NCI-H510A (cell line): ENCODE measurements around the gene BNC2.
"Not testable (repeated sequence)": the region's sequence is repeated elsewhere in the genome, so short reads cannot be mapped to it uniquely, and the experiment has no call there.

ENCODE experiments used
- DNase-seq: peaks from one replicate; lab custom pipeline; 2025; lab: John Stamatoyannopoulos, UW

The BNC2 gene

GRCh38 chr9:16542290-16542689 is 328.2 kb downstream of the BNC2 start:
- DNase-seq: no peak

GRCh38 chr9:16540743-16541613 is 329.5 kb downstream of the BNC2 start:
- DNase-seq: no peak

GRCh38 chr9:16539626-16540025 is 330.8 kb downstream of the BNC2 start:
- DNase-seq: not testable (repeated sequence)

- DNase-seq: no peak
Measured at GRCh38 chr9:16535555-16535954, 334.9 kb downstream of the BNC2 start.

- no peak for DNase-seq
Measured at GRCh38 chr9:16532681-16533450, 337.6 kb downstream of the BNC2 start.

- DNase-seq: no peak
Measured at GRCh38 chr9:16532272-16532671, 338.2 kb downstream of the BNC2 start.

GRCh38 chr9:16530669-16531642 is 339.5 kb downstream of the BNC2 start:
- DNase-seq: no peak

- no peak for DNase-seq
Measured at GRCh38 chr9:16527573-16527972, 342.9 kb downstream of the BNC2 start.

GRCh38 chr9:16526380-16526779 is 344.1 kb downstream of the BNC2 start:
- no peak for DNase-seq

GRCh38 chr9:16524823-16525222 is 345.6 kb downstream of the BNC2 start:
- no peak for DNase-seq

- DNase-seq: no peak
Measured at GRCh38 chr9:16524078-16524477, 346.4 kb downstream of the BNC2 start.

- no peak for DNase-seq
Measured at GRCh38 chr9:16521868-16522411, 348.5 kb downstream of the BNC2 start.

GRCh38 chr9:16519001-16519400 is 351.5 kb downstream of the BNC2 start:
- no peak for DNase-seq

- no peak for DNase-seq
Measured at GRCh38 chr9:16516891-16517290, 353.6 kb downstream of the BNC2 start.

- no peak for DNase-seq
Measured at GRCh38 chr9:16515879-16516301, 354.6 kb downstream of the BNC2 start.

GRCh38 chr9:16515207-16515606 is 355.3 kb downstream of the BNC2 start:
- DNase-seq: no peak

GRCh38 chr9:16514131-16514530 is 356.3 kb downstream of the BNC2 start:
- no peak for DNase-seq

GRCh38 chr9:16512281-16512680 is 358.2 kb downstream of the BNC2 start:
- no peak for DNase-seq

- DNase-seq: no peak
Measured at GRCh38 chr9:16510482-16510881, 360.0 kb downstream of the BNC2 start.

GRCh38 chr9:16509997-16510396 is 360.5 kb downstream of the BNC2 start:
- DNase-seq: no peak

GRCh38 chr9:16505199-16505598 is 365.3 kb downstream of the BNC2 start:
- no peak for DNase-seq

GRCh38 chr9:16501726-16502125 is 368.7 kb downstream of the BNC2 start:
- no peak for DNase-seq
